ENCODE data around the gene TRIM65.

- TF ChIP-seq CTCF (IDR thresholded peaks at IDR 0.05) (no peak), POLR2A (IDR thresholded peaks at IDR 0.05) (no peak)
Observed at GRCh38 chr17:75906143-75906884, 9.6 kb upstream of the TRIM65 start.
